Measurements from ENCODE around the gene NR2C2AP.
"Not testable (repeated sequence)": the region's sequence is repeated elsewhere in the genome, so short reads cannot be mapped to it uniquely, and the experiment has no call there.

NR2C2AP gene, protein sequence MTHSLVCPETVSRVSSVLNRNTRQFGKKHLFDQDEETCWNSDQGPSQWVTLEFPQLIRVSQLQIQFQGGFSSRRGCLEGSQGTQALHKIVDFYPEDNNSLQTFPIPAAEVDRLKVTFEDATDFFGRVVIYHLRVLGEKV

DNA sequence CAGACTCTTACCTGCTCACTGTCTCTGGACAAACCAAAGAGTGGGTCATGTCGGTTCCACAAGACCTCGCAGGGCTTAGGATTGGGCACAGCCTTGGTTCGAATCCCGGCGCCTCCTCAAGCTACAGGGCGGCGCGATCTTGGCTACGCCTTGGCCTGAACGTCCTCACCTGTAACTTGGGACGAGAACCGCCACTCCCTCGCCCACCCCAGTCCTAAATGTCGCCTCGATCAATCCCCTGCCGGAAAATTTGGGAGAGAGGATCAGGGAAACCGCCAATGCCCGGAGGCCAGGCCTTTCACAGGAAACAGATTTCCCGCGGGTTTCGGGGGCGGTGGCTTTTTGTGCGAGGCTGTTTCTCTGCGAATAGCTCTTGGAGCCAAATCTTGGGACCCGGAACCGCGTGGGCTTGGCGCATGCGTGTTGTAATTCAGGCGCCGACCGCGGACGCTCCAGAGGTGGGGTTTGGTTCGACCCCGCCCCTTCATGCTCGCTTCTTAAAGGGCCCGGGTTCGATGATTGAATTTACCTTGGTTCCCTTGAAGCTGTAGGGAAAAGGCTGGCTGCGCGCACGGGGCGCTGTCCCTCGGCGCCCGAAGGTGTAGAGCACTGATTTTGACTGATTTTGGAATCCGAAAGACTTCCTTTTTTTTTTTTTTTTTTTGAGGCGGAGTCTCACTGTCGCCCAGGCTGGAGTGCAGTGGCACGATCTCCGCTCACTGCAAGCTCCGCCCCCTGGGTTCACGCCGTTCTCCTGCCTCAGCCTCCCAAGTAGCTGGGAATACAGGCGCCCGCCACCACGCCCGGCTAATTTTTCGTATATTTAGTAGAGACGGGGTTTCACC, at the start of gene NR2C2AP:
Gene NR2C2AP (minus strand): TSS at position 403 of the 845 bp plus-strand sequence. CDS start 354 bp downstream, at position 49.
- peak; percentile 92 for DNase-seq

DNA sequence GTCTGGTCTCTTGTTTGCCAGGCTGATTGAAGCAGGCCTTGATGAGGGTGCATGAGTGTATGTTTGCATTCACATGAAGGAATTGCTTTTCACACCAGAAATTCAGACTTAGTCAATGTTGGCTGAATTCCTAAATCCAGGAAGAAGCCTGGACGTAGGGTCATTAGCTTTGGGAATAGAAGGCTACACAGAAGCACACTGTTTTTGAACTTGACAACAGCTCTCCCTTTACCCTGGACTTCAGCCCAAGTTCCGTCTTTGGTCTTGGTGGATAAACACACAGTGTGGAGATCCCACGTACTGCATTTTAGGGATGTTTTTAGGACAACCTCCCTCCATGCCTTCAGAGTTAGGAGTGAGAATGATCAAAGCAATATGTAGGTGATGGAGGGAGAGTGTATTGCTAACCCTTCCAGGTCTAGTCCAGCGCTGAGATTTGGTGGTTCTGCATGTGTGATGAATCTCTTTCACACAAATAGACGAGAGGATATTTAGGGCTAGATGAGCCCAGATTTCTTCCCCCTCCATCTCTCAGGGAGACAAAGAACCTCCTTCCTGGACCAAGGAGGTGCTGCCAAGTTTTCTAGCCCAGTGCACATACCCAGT, 47.1 kb upstream of the NR2C2AP start:
- no peak for DNase-seq

DNA sequence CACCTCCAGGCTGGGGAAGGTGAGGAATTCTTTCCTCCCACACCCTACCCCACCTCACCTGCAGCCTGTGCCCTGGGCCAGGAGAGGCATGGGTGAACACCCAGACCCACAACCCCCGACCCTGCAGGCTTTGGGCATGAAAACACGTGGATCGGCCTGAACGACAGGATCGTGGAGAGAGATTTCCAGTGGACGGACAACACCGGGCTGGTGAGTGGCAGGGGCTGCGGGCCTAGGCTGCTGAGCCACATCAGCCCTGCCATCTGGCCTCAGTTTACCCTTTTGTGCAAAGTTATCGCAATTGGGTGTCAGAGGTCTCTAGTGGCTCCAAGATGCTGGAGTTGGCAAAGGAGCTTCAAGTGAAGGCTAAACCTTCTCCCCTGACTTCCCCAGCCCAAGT, 37.3 kb upstream of the NR2C2AP start:
- DNase-seq: no peak

DNA sequence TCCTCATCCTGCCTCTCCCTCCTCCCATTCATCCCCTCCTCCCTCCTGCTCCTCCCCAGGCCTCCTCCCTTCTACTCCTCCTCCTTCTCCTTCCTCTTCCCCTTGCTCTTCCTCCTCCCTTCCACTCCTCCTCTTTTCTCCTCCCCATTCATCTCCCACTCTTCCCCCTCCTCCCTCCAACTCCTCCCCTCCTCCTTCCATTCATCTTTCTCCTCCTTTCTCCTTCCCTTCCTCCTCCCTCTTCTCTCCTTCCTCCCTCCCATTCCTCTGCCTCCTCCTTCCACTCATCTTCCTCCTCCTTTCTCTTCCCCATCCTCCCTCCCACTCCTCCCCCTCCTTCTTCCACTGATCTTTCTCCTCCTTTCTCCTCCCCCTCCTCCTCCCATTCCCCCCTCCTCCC, 36.5 kb upstream of the NR2C2AP start:
- no peak for DNase-seq

DNA sequence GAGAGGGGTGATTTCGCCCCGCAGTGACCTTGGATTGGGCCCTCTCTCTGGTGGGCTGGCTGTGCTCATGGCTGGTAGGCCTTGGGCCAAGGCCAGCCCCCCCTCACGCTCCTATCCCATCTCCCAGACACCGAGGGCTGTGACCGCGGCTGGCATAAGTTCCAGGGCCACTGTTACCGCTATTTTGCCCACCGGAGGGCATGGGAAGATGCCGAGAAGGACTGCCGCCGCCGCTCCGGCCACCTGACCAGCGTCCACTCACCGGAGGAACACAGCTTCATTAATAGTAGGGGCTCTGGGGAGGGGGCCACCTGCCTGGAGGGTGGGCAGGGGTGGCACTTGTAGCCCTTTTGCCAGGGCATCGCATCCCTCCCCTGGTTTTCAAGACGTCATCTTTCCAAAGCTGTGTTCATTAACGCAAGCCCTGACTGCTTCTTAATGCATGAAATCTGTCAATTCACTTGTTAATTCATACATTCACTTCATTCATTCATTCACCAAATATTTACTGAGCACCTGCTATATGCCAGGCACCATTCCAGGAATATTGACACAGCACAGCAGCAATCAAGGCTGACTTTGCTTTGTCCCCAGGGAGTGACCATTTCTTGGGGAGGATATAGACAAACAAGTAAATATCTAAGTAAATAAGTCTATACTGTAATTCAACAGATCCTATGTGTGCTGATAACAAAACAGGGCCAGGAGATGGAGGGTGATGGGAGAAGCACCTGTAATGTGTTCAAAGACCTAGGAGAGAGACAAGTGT, 35.1 kb upstream of the NR2C2AP start:
- DNase-seq: no peak

DNA sequence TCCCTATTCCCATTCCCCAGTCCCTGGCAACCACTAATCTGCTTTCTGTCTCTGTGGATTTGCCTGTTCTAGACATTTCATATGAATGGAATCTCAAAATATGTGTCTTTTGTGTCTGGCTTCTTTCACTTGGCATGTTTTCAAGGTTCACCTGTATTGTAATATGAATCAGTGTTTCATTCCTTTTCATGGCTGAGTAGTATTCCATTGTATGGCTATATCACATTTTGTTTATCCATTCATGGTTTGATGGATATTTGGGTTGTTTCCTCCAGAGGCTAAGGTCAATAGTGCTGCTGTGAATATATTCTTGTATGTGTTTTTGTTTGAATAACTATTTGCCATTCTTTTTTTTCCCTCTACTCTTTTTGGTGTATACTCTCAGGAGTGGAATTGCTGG, 33.0 kb upstream of the NR2C2AP start:
- no peak for DNase-seq

DNA sequence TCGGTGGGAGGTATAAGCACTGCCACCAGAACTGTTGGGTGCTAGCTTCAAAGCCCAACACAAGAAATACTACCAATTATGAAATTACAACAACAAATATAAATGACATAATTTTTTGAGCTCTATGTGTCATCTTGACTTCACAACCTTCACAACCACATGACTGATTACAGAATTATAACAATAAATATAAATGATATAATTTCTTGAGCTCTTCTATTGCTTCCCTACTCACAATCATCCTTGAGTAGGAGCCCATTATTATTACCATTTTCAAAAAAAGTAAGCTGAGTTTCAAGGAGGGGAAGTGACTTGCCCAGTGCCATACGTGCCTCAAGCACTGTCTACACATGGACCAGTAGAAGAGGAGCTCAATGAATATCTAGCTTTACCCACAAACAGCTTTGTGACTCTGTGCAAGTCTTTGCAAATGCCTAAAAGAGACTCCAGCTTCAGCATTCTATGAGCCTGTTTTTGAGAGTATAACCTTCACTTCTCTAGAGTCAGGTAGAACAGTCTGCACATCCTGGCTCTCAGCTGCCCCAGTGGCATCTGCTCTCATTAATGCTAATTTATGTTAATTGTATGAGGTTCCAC, 31.1 kb upstream of the NR2C2AP start:
- DNase-seq: no peak

DNA sequence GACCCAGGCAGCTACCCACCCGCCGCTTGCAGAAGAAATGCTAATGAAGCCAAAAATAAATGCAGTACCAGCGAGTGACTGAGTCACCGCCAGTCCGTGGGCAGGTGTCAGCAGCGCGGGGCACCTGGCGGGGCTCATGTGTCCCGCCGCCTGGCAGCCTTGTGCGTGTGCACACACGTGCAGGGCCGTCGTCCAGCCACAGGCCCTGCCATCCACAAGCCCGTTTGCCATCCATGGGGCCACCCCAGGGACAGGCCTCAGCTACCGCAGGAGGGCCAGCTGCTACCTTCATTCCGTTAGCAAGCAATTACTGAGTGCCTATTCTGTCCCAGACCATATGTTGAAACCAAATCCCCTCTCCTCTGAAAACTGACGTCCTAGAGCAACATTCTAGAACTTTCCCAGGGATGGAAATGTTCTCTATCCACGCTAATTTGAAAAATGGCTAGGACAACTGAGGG, 29.1 kb upstream of the NR2C2AP start:
- DNase-seq: no peak

DNA sequence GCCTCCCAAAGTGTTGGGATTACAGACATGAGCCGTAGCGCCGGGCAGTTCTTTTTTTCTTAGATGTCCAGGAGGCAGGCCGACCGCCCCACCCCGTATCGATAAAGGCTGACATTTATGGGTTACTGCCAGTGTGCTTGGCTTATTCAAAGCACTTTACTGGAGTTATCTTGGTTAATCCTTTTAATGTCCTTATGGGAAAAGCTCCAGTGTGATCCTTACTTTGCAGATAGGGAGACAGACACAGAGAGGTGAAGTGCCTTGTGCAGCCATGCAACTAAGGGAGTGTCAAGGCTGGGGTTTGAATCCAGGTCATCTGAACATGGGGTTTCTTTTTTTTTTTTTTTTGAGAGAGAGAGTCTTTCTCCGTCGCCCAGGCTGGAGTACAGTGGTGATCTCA, 27.8 kb upstream of the NR2C2AP start:
- no peak for DNase-seq

DNA sequence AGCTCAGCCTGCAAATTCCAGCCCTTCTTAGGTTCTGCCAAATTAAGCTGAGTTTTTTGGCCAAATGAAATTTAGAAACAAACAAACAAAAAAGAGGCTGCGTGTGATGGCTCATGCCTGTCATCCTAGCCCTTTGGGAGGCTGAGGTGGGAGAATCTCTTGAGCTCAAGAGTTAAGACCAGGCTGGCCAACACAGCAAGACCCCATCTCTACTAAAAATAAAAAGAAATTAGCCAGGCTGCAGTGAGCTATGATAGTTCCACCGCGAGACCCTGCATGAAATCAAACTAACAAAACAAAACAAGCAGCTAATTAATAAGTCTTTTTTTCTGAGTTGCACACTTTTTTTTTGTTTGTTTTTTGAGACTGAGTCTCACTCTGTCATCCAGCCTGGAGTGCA, 26.5 kb upstream of the NR2C2AP start:
- DNase-seq: no peak

DNA sequence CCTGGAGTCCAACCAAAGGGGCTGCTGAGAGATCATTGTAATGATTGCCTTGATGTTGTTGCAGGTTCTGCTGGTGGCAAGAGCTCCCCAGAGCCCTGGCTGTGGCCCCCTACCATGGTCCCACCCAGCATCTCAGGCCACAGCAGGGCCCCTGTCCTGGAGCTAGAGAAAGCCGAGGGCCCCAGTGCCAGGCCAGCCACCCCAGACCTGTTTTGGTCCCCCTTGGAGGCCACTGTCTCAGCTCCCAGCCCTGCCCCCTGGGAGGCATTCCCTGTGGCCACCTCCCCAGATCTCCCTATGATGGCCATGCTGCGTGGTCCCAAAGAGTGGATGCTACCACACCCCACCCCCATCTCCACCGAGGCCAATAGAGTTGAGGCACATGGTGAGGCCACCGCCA, 24.0 kb upstream of the NR2C2AP start:
- no peak for DNase-seq

DNA sequence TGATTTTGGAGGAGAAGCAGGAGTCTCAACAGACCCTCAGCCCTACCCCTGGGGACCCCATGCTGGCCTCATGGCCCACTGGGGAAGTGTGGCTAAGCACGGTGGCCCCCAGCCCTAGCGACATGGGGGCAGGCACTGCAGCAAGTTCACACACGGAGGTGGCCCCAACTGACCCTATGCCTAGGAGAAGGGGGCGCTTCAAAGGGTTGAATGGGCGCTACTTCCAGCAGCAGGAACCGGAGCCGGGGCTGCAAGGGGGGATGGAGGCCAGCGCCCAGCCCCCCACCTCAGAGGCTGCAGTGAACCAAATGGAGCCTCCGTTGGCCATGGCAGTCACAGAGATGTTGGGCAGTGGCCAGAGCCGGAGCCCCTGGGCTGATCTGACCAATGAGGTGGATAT, 23.4 kb upstream of the NR2C2AP start:
- no peak for DNase-seq

DNA sequence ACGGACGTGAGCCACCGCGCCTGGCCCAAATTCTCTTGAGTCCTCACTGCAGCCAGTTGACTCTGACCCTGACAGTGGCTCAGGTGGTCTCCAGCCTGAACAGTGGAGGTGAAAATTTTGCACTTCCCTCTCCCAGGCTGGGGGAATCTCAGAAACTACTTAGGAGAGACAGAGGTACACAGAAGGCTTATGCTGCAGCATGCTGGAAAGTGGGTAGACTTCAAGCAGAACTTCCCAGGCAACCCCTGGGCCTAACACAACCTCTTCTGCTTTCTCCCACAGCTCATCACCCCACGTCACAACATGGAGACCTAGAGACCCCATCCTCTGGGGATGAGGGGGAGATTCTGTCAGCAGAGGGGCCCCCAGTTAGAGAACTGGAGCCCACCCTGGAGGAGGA, 23.0 kb upstream of the NR2C2AP start:
- DNase-seq: no peak

DNA sequence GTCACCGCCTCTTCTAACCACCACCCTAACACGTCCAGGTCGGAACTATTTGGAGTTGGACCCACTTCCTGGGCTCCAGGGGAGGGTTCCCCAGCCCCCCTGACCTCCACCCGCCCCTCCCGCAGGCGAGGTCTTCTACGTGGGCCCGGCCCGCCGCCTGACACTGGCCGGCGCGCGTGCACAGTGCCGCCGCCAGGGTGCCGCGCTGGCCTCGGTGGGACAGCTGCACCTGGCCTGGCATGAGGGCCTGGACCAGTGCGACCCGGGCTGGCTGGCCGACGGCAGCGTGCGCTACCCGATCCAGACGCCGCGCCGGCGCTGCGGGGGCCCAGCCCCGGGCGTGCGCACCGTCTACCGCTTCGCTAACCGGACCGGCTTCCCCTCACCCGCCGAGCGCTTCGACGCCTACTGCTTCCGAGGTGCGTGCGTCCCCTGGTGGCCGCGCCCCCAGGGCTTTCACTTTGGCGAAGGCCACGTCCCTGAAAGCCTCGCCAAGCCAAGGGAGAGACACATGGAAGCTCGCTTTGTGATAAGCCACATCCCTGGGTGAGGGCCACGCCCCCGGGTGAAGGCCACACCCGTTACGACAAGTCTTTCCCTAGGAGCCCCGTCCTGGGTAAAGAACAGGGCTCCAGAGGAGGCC, 21.8 kb upstream of the NR2C2AP start:
- DNase-seq: no peak

DNA sequence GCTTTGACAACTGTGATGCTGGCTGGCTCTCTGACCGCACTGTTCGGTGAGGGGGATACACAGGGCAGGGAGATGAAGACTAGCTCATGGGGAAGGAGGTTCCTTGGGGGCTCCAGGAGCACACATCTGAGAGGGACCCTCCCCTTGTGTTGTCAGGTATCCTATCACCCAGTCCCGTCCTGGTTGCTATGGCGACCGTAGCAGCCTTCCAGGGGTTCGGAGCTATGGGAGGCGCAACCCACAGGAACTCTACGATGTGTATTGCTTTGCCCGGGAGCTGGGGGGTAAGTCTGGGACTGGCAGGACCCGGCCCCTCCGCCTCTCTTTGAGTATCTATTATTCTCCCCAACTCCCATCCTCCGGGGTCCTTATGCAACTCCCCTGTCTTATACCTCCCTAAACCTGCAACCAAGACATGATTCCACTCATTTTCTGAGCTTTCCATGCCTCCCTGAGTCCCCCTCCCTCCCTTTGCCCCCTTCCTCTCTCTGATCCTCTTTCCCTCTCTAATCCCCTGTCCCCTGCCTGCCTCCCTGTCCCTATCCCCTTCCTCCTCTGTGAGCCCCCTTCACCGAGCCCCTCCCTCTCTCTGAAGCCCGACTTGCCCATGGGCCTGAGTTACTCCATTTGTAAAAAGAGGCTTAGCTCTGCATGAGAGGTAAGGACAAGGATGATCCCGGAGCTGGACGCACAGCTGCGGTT, 21.1 kb upstream of the NR2C2AP start:
- no peak for DNase-seq

DNA sequence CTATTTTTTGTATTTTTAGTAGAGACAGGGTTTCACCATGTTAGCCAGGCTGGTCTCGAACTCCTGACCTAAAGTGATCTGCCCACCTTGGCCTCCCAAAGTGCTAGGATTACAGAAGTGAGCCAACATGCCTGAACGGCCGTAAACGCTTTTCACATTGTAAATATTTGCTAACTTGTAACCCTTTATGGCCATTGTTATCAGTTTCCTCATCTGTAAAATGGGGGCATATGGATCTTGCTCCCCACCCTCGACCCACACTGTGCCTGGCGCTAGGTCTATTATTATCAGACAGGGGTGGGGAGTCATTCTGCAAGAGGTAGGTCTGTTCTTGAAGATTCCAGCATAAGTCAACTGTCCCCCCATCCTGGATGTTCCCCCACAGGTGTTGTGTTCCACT, 20.4 kb upstream of the NR2C2AP start:
- DNase-seq: no peak

DNA sequence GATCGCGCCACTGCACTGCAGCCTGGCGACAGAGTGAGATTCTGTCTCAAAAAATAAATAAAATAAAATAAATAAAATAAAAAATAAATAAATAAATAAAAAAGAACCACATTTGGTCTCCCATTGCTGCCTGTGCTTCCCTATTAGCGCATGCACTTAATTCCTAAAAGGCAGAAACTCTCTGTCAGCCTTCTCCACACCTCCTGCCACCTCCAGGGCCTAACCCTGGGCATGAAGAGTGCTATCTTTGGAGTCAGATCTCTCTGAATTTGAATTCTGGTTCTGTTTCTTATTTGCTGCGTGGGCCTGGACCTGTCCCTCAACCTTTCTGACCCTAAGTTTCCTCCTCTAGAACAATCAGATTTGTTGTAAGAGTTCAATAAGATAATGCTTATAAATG, 19.8 kb upstream of the NR2C2AP start:
- no peak for DNase-seq

DNA sequence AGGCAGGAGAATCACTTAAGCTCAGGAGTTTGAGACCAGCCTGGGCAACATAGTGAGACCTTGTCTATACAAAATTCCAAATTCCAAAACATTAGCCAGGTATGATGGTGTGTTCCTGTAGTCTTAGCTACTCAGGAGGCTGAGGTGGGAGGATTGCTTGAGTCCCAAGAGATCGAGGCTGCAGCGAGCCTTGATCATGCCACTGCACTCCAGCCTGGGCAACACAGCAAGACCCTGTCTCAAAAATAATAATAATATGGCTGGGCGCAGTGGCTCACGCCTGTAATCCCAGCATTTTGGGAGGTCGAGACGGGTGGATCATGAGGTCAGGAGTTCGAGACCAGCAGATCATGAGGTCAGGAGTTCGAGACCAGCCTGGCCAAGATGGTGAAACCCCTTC, 17.8 kb upstream of the NR2C2AP start:
- not testable (repeated sequence) for DNase-seq

DNA sequence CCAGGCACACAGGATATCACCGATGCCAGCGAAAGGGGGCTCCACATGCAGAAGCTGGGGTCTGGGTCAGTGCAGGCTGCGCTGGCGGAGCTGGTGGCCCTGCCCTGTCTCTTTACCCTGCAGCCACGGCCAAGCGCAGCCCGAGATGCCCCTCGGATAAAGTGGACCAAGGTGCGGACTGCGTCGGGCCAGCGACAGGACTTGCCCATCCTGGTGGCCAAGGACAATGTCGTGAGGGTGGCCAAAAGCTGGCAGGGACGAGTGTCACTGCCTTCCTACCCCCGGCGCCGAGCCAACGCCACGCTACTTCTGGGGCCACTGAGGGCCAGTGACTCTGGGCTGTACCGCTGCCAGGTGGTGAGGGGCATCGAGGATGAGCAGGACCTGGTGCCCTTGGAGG, 15.7 kb upstream of the NR2C2AP start:
- no peak for DNase-seq

DNA sequence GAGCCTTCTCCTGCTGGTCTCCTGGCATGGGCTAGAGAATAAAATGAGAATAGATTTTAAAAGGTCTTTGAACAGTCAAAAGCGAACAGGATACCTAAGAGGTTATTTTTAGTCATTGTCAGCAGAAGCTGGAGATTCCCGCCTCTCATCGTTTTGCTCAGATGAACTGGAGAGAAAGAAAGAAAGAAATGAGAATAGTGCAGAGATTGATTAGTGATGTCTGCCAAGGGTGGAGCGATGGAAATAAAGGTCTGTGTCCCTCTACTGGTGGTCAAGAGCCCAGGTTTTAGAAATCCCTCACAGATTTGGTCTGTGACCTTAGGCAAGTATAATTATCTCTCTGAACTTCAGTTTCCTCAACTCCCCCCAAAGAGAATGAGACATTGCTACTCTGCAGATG, 13.9 kb upstream of the NR2C2AP start:
- DNase-seq: no peak

DNA sequence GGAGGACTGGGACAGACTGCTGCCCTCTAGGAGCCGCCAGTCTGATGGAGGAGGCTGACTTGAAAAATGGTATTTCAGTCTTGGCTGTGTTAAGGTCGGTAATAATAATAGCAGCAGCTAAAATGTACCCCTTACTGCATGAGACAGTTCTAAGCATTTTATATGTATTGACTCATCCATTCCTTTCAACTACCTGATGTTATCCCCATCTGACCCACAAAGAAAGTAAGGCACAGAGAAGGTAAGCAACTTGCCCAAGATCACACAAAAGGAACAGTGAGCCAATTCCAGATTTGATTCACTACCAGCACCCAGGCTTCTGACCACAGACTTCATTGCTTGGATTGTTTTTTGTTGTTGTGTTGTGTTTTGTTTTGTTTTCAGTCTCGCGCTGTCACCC, 12.6 kb upstream of the NR2C2AP start:
- DNase-seq: no peak

DNA sequence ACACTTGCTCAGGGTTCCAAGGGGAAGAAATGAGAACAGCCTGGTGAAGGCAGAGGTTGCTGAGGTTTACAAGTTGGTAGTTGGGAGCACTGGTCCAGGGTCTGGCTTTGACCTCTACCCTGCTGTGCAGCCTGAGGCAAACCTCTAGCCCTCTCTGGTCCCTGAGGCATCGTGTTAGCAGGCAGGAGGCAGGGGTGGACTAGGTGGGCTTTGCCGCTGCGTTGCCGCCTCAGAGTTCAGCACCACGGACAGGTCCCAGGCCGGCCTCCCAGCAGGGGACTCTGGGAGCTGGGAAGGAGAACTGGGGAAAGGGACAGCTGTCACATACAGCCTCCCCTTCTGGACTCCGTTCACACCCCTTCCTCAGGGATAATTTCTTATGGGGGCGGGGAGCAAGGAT, 11.7 kb upstream of the NR2C2AP start:
- DNase-seq: peak; percentile 66
